ENCODE data around the gene LMCD1. TPM values are rescaled to one million over a fixed set of nuclear protein-coding genes. Genes with fewer than 3 reads are reported as not detected.

LMCD1 gene
- total and polyA plus RNA-seq, 2 of the 4 experiments (the other 2 are of a cell fraction): 50.0 to 53.8 TPM

- Histone ChIP-seq H2BK5ac (ENCODE audit: low read depth, low read length, poor library complexity, severe bottlenecking) (no peak overlapping the region), H2AK9ac (replicated peaks; ENCODE audit: low read depth, low read length, poor library complexity) (peak overlapping the region; percentile 39), H3K23ac (ENCODE audit: low read depth, low read length) (no peak overlapping the region), H3K9me3 (ENCODE audit: control insufficient read depth, insufficient read depth, low read length) (no peaks in the 10 kb centered on the region), H2BK15ac (ENCODE audit: low read depth, low read length) (no peak overlapping the region), H4K5ac (ENCODE audit: low read depth, low read length) (no peak overlapping the region), H3K14ac (replicated peaks; ENCODE audit: low read depth, low read length) (no peak overlapping the region), H3K4ac (ENCODE audit: low read depth, low read length) (no peak overlapping the region), H4K8ac (ENCODE audit: low read depth in 2 of 2, low read length in 2 of 2) (no peak overlapping the region), H3K4me3 (ENCODE audit: insufficient read depth, low read depth, low read length) (no peak overlapping the region), H3K27me3 (ENCODE audit: control insufficient read depth, insufficient read depth, low read length) (peaks cover 2% of the 10 kb centered on the region; the same call in 1 of the 2 replicates), H3K18ac (ENCODE audit: low read depth, low read length) (no peak overlapping the region), H3K79me1 (ENCODE audit: low read depth in 1 of 2, low read length in 2 of 2) (no peaks in the 10 kb centered on the region), H4K20me1 (ENCODE audit: insufficient read depth, low read length) (no peaks in the 10 kb centered on the region), H3K27ac (ENCODE audit: insufficient read depth, low read length) (no peak overlapping the region), H2AFZ (replicated peaks; ENCODE audit: low read length, poor library complexity) (no peak overlapping the region), H2BK120ac (ENCODE audit: low read depth, low read length) (no peak overlapping the region), H3K4me1 (ENCODE audit: control insufficient read depth, insufficient read depth, low read length) (peaks cover 5% of the 10 kb centered on the region), H2BK20ac (ENCODE audit: low read depth, low read length) (no peak overlapping the region), H3K9me1 (ENCODE audit: insufficient read depth, low read length) (no peaks in the 10 kb centered on the region), H2AK5ac (ENCODE audit: low read depth, low read length) (0 out of 2 replicates have a peak overlapping the region, but pooled peaks have one; percentile 16), H4K91ac (ENCODE audit: insufficient read depth, low read depth, low read length) (no peak overlapping the region), H3K56ac (ENCODE audit: extremely low read depth, insufficient read depth, low read length) (no peak overlapping the region), H3K9ac (ENCODE audit: low read depth, low read length) (no peak overlapping the region), H3K36me3 (ENCODE audit: control insufficient read depth, insufficient read depth, low read length) (no peaks in the 10 kb centered on the region), H3K4me2 (ENCODE audit: low read depth, low read length) (no peak overlapping the region)
- no TSS peak for BruUV-seq (replicated peaks)
- in situ Hi-C loops (cut with MboI; ENCODE audit: low sequenced_read_pairs) (no loop called here), intact Hi-C loops (cut with micrococcal nuclease) (no loop called here), dilution Hi-C loops (cut with HindIII; ENCODE audit: low sequenced_read_pairs, unreplicated experiment) (no loop called here)
- TF ChIP-seq RFX5 (IDR thresholded peaks at IDR 0.05; ENCODE audit: low read depth, low read length) (no peak), POLR2A (IDR thresholded peaks at IDR 0.05; ENCODE audit: low read depth, low read length) (no peak), NFE2L2 (IDR thresholded peaks at IDR 0.05; ENCODE audit: low read depth, low read length) (no peak), FOS (IDR thresholded peaks at IDR 0.05; ENCODE audit: low read depth, low read length) (no peak), RAD21 (IDR thresholded peaks at IDR 0.05; ENCODE audit: low read length) (no peak), SMC3 (IDR thresholded peaks at IDR 0.05; ENCODE audit: low read depth, low read length) (no peak), CHD1 (IDR thresholded peaks at IDR 0.05; ENCODE audit: low read depth, low read length) (no peak), ELK1 (IDR thresholded peaks at IDR 0.05; ENCODE audit: borderline replicate concordance, low read depth, low read length) (no peak), BHLHE40 (IDR thresholded peaks at IDR 0.05; ENCODE audit: low read depth, low read length) (no peak)
- CTCF ChIA-PET: no interaction called here
- no peak for ATAC-seq (ENCODE audit: low read depth)
- POLR2A ChIA-PET (ENCODE audit: unreplicated experiment): no interaction called here
- 86% methylated on average over 8 of the region's 9 CpGs; no CpG with 5 or more reads in 1 of the 2 experiments for WGBS, 2 experiments (ENCODE audit: extremely low coverage in 2 of 2, insufficient read length in 1 of 2)
- DNase-seq: no peak
These were observed 94.1 kb downstream of the LMCD1 start for GRCh38 chr3:8595695-8596115.

Data from IMR-90 (cell line).